Epidermal melanocyte (primary cell): Measurements from ENCODE around the gene RPS16.

Experiments
- DNase-seq: peaks from one replicate; pipeline ENCODE4 v3.0.0; 2011; ENCODE audit warnings: low spot score; ENCODE audit not compliant: insufficient read length

The RPS16 gene

GRCh38 chr19:39449116-39449797 lies 13.5 kb upstream of the RPS16 start:
- DNase-seq: no peak

GRCh38 chr19:39448271-39448670 lies 12.5 kb upstream of the RPS16 start:
- DNase-seq: no peak

GRCh38 chr19:39446365-39447084 lies 10.8 kb upstream of the RPS16 start:
- DNase-seq: no peak

- peak; percentile 99 for DNase-seq
Measured at GRCh38 chr19:39445196-39446111, 9.7 kb upstream of the RPS16 start, which contains the start of gene SUPT5H. SUPT5H (plus strand) TSS chr19:39445582; CDS start chr19:39445891, 309 bp downstream.

GRCh38 chr19:39444598-39445195 lies 8.9 kb upstream of the RPS16 start:
- no peak for DNase-seq

- no peak for DNase-seq
Measured at GRCh38 chr19:39438270-39438934, 2.7 kb upstream of the RPS16 start.

- no peak for DNase-seq
Measured at GRCh38 chr19:39436350-39436716, 584 bp upstream of the RPS16 start.

- DNase-seq: no peak
Measured at GRCh38 chr19:39434123-39435076, 1.3 kb downstream of the RPS16 start.

- no peak for DNase-seq
Measured at GRCh38 chr19:39433480-39434079, 2.2 kb downstream of the RPS16 start.

GRCh38 chr19:39432677-39433025 lies 3.1 kb downstream of the RPS16 start:
- no peak for DNase-seq

- DNase-seq: no peak
Measured at GRCh38 chr19:39430675-39431593, 4.8 kb downstream of the RPS16 start.

GRCh38 chr19:39428283-39429112 lies 7.3 kb downstream of the RPS16 start:
- peak; percentile 75 for DNase-seq

- no peak for DNase-seq
Measured at GRCh38 chr19:39427707-39428106, 8.0 kb downstream of the RPS16 start.

- no peak for DNase-seq
Measured at GRCh38 chr19:39426170-39426569, 9.6 kb downstream of the RPS16 start.

GRCh38 chr19:39425744-39426143 lies 10.0 kb downstream of the RPS16 start:
- DNase-seq: no peak

- no peak for DNase-seq
Measured at GRCh38 chr19:39424934-39425333, 10.8 kb downstream of the RPS16 start.

GRCh38 chr19:39423258-39424086 lies 12.3 kb downstream of the RPS16 start:
- no peak for DNase-seq
